ENCODE data around the gene PLPPR3. TPM values are rescaled to one million over a fixed set of nuclear protein-coding genes. Genes with fewer than 3 reads are reported as not detected.
A peak's percentile ranks its signal among the peaks of the same experiment; 100 is the strongest.

PLPPR3 gene
- total and polyA plus RNA-seq, 10 of the 15 experiments (the other 5 are each of a cell fraction or from before 2014, with no cell fraction given), result 0.07 TPM; not detected in 9

DNA sequence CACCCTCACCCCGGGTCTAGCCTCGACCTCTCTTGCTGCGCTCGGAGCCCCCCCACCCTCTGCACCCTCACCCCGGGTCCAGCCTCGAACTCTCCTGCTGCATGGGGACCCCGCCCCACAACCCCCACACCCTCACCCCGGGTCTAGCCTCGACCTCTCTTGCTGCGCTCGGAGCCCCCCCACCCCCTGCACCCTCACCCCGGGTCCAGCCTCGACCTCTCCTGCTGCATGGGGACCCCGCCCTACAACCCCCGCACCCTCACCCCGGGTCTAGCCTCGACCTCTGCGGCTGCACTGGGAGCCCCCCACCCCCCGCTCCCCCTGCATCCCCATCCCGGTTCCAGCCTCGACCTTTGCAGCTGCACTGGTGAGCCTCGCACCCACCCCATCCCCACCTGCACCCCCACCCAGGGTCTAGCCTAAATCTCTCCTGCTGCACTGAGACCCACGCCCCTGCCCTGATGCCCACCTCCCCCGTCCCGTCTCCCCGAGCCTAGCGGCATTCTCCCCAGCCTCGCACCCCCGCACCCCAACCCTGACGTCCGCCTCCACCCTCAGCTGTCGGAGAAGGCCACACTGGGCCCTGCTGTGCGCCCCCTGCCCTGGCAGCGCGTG, 39.5 kb upstream of the PLPPR3 start:
- Histone ChIP-seq H3K27me3 (replicated peaks in 1 of 2; ENCODE audit: control insufficient read depth in 2 of 2, insufficient read depth in 2 of 2, low read length in 1 of 2) (no peaks in the 10 kb centered on the region; a peak in 1 of 4 replicates), H3K4me3 (no peak overlapping the region), H3K36me3 (ENCODE audit: control insufficient read depth in 2 of 2, insufficient read depth in 2 of 2, low read length in 1 of 2) (no peaks in the 10 kb centered on the region), H3K9me3 (replicated peaks; ENCODE audit: control insufficient read depth, insufficient read depth, low read length) (no peaks in the 10 kb centered on the region), H3K9ac (ENCODE audit: control insufficient read depth, insufficient read depth, low read length) (no peak overlapping the region), H4K20me1 (ENCODE audit: control insufficient read depth, insufficient read depth) (no peaks in the 10 kb centered on the region), H3K79me2 (ENCODE audit: control insufficient read depth, insufficient read depth, low read length) (no peaks in the 10 kb centered on the region), H3K27ac (ENCODE audit: control insufficient read depth, insufficient read depth) (no peak overlapping the region), H3K4me2 (ENCODE audit: control insufficient read depth, insufficient read depth) (no peak overlapping the region), H3K4me1 (ENCODE audit: control insufficient read depth, insufficient read depth, low read length) (peaks cover 10% of the 10 kb centered on the region), H2AFZ (ENCODE audit: control insufficient read depth, low read depth, low read length) (no peak overlapping the region)
- POLR2A ChIA-PET, result no interaction called here
- CTCF ChIA-PET, result no interaction called here
- in situ Hi-C loops (cut with MboI), result no loop called here
- BruUV-seq (replicated peaks), result no TSS peak
- FAIRE-seq (no peak), ATAC-seq (no peak), DNase-seq (ENCODE audit: low read depth, low spot score) (no peak)
- RAD21 ChIA-PET (ENCODE audit: unreplicated experiment), result interaction anchor here (4.5 kb wide), 1 partner anchor 58 kb away, joined by 46 read pairs; no protein-coding TSS in a partner anchor
- WGBS (ENCODE audit: insufficient coverage, insufficient replicate concordance, low lambda C conversion rate, missing lambda C conversion rate), result no CpG with 5 or more reads among the region's 35 CpGs
- TF ChIP-seq WRNIP1 (IDR thresholded peaks at IDR 0.05; ENCODE audit: borderline replicate concordance, low read depth, low read length), result no peak
- TF ChIP-seq DPF2 (IDR thresholded peaks at IDR 0.05), result 0 out of 2 replicates have a peak, but pooled peaks have one; percentile 28
- SMC1A ChIA-PET (ENCODE audit: uncharacterized antibody, unreplicated experiment), result no interaction called here
- intact Hi-C loops (cut with micrococcal nuclease; ENCODE audit: unreplicated experiment), result loop anchor here (5.0 kb wide), 1 partner anchor 136 kb away; no protein-coding TSS in a partner anchor

DNA sequence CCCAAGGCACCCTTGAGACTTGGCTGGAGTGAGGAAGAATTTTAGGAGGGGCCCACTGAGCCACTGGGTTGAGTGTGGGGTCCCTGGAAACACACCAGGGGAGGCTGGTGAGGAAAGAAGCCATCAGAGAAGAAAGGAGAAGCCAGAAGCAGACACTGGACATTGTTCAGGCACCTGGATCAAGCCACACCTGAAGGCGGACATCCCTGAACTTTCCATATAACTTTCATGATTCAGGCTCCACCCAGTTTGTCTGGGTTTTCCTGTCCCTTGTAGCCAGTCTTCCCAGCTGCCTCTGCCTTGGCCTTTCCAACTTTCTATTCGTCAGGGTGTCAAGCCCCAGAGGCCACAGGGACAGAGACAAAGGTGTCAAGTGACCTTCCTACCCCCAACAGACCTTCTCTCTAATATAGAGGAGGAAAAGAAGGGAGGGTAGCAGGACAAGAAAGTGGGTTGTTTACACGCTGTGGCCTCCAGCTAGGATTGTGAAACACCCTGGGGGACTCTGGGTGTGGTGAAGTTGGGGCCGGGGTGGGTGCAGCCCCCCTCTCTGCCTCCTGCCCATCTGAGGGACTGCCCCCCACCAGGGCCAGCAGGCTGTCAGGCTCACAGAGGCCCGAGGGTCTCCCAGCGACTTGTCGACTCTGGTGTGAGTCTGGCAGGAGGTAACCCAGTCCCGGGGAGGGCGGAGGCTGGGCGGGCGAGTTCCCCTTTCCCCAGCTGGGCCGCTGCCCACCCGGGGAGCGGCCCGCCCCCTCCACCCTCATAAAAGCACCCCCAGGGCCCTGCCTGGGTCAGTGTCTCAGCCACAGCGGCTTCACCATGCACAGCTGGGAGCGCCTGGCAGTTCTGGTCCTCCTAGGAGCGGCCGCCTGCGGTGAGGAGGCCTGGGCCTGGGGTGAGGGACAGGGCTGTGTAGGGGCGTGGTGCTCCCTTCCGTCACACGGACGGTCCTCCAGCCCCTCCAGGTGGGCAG, 37.4 kb upstream of the PLPPR3 start, which contains the start of gene CFD:
TSS of gene CFD (plus strand) at position 797 of the 976 bp plus-strand sequence. CDS start at position 823, 26 bp downstream.
- H3K4me1 ChIP-seq (ENCODE audit: control insufficient read depth, insufficient read depth, low read length), result peaks cover 10% of the 10 kb centered on the region
- no peaks in the 10 kb centered on the region for H3K9me3 ChIP-seq (replicated peaks; ENCODE audit: control insufficient read depth, insufficient read depth, low read length)
- DNase-seq (ENCODE audit: low read depth, low spot score) (no peak), ATAC-seq (no peak), FAIRE-seq (no peak)
- no peaks in the 10 kb centered on the region for H3K79me2 ChIP-seq (ENCODE audit: control insufficient read depth, insufficient read depth, low read length)
- H3K27me3 ChIP-seq (replicated peaks in 1 of 2; ENCODE audit: control insufficient read depth in 2 of 2, insufficient read depth in 2 of 2, low read length in 1 of 2), result no peaks in the 10 kb centered on the region; a peak in 1 of 4 replicates
- no peak within 1 kb of the TSS for H2AFZ ChIP-seq (ENCODE audit: control insufficient read depth, low read depth, low read length)
- BruUV-seq (replicated peaks), result no TSS peak
- WGBS (ENCODE audit: insufficient coverage, insufficient replicate concordance, low lambda C conversion rate, missing lambda C conversion rate), result 37% methylated on average over 18 of the region's 24 CpGs
- no peak within 1 kb of the TSS for H3K9ac ChIP-seq (ENCODE audit: control insufficient read depth, insufficient read depth, low read length)
- intact Hi-C loops (cut with micrococcal nuclease; ENCODE audit: unreplicated experiment) (no loop called here), in situ Hi-C loops (cut with MboI) (loop anchor here (5.0 kb wide), 2 partner anchors 63 to 128 kb away; no protein-coding TSS in a partner anchor)
- ChIA-PET RAD21 (ENCODE audit: unreplicated experiment) (interaction anchor here (1.6 kb wide), 1 partner anchor 59 kb away, joined by 5 read pairs; no protein-coding TSS in a partner anchor), POLR2A (interaction anchor here (0.6 to 1.4 kb wide), 3 partner anchors 34 to 577 kb away, joined by 5 to 8 read pairs (median 5); partner anchors contain the start of gene MED16), CTCF (interaction anchor here (1.4 kb wide), 1 partner anchor 139 kb away, joined by 4 read pairs; no protein-coding TSS in a partner anchor), SMC1A (ENCODE audit: uncharacterized antibody, unreplicated experiment) (no interaction called here)
- H3K27ac ChIP-seq (ENCODE audit: control insufficient read depth, insufficient read depth), result no peak within 1 kb of the TSS
- no peak within 1 kb of the TSS for H3K4me2 ChIP-seq (ENCODE audit: control insufficient read depth, insufficient read depth)
- no peaks in the 10 kb centered on the region for H3K36me3 ChIP-seq (ENCODE audit: control insufficient read depth in 2 of 2, insufficient read depth in 2 of 2, low read length in 1 of 2)
- H3K4me3 ChIP-seq, result no peak within 1 kb of the TSS
- no peaks in the 10 kb centered on the region for H4K20me1 ChIP-seq (ENCODE audit: control insufficient read depth, insufficient read depth)
- TF ChIP-seq, protein P1, sequence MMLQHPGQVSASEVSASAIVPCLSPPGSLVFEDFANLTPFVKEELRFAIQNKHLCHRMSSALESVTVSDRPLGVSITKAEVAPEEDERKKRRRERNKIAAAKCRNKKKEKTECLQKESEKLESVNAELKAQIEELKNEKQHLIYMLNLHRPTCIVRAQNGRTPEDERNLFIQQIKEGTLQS (IDR thresholded peaks at IDR 0.05; ENCODE audit: borderline replicate concordance, extremely low read depth, low read depth, low read length), result no peak
- TF ChIP-seq SREBF1 (IDR thresholded peaks at IDR 0.05; ENCODE audit: low read length) (no peak), RELA (IDR thresholded peaks at IDR 0.05; ENCODE audit: borderline replicate concordance, partially characterized antibody) (no peak), TCF7 (IDR thresholded peaks at IDR 0.05; ENCODE audit: borderline replicate concordance) (no peak), SMAD5 (IDR thresholded peaks at IDR 0.05; ENCODE audit: low read depth) (no peak), SREBF2 (IDR thresholded peaks at IDR 0.05; ENCODE audit: low read length) (no peak), NFIC (IDR thresholded peaks at IDR 0.05; ENCODE audit: low read depth, low read length) (no peak), MYC (IDR thresholded peaks at IDR 0.05; ENCODE audit: insufficient read depth, insufficient read length, insufficient replicate concordance, low read length, severe bottlenecking) (no peak), EZH2 (IDR thresholded peaks at IDR 0.05; ENCODE audit: borderline replicate concordance, control insufficient read depth, low read depth, low read length) (no peak), SMARCA5 (IDR thresholded peaks at IDR 0.05) (no peak), JUNB (IDR thresholded peaks at IDR 0.05) (no peak)
- TF ChIP-seq, protein P2, sequence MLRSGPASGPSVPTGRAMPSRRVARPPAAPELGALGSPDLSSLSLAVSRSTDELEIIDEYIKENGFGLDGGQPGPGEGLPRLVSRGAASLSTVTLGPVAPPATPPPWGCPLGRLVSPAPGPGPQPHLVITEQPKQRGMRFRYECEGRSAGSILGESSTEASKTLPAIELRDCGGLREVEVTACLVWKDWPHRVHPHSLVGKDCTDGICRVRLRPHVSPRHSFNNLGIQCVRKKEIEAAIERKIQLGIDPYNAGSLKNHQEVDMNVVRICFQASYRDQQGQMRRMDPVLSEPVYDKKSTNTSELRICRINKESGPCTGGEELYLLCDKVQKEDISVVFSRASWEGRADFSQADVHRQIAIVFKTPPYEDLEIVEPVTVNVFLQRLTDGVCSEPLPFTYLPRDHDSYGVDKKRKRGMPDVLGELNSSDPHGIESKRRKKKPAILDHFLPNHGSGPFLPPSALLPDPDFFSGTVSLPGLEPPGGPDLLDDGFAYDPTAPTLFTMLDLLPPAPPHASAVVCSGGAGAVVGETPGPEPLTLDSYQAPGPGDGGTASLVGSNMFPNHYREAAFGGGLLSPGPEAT (IDR thresholded peaks at IDR 0.05; ENCODE audit: low read depth), result no peak

All from GM12878 (cell line).